OCI-LY3 (cell line): ENCODE results near the gene TRDMT1.

Source experiments
- H2AFZ ChIP-seq: fragments of 200-600, 300-600 bp; shearing (Covaris generic); 2 replicates; pipeline ENCODE4 v1.6.0; 2014; ENCODE audit warnings: antibody characterized with exemption, low read depth, low read length
- H3K27ac ChIP-seq: fragments of 200-600, 300-600 bp; sonication (generic); 2 replicates; pipeline ENCODE4 v1.5.1; 2014; ENCODE audit warnings: mild to moderate bottlenecking, low read length, moderate library complexity, mixed read lengths
- H3K27me3 ChIP-seq: fragments of 200-600, 300-600 bp; sonication (generic); 2 replicates; pipeline ENCODE4 v1.6.1; 2014; ENCODE audit warnings: low read depth, low read length, mixed read lengths
- H3K36me3 ChIP-seq: fragments of 200-600, 300-600 bp; sonication (generic); replicated peaks from 2 replicates; pipeline ENCODE3; 2014; ENCODE audit warnings: low read depth, low read length, mixed read lengths
- H3K4me1 ChIP-seq: fragments of 300-600, 200-600 bp; sonication (generic); 2 replicates; pipeline ENCODE4 v1.6.1; 2014; ENCODE audit warnings: low read length, mixed read lengths
- H3K4me2 ChIP-seq: fragments of 200-600, 300-600 bp; sonication (generic); 2 replicates; pipeline ENCODE4 v1.6.1; 2014; ENCODE audit warnings: low read length, mixed read lengths
- H3K4me3 ChIP-seq: fragments of 300-600, 200-600 bp; sonication (generic); 2 replicates; pipeline ENCODE4 v1.5.1; 2014; ENCODE audit warnings: antibody characterized with exemption, mild to moderate bottlenecking, low read length, moderate library complexity
- H3K79me2 ChIP-seq: fragments of 300-600, 200-600 bp; shearing (Covaris generic); 2 replicates; pipeline ENCODE4 v1.6.1; 2014; ENCODE audit warnings: mild to moderate bottlenecking, low read length, mixed read lengths
- H3K9ac ChIP-seq: fragments of 300-600, 200-600 bp; shearing (Covaris generic); 2 replicates; pipeline ENCODE4 v1.6.0; 2014; ENCODE audit warnings: mild to moderate bottlenecking, low read length, moderate library complexity
- H3K9me3 ChIP-seq: fragments of 200-600, 300-600 bp; shearing (Covaris generic); 2 replicates; pipeline ENCODE4 v1.6.1; 2014; ENCODE audit warnings: low read length, mixed read lengths; ENCODE audit not compliant: insufficient read depth
- H4K20me1 ChIP-seq: fragments of 200-600, 300-600 bp; sonication (generic); 2 replicates; pipeline ENCODE4 v1.6.1; 2016; ENCODE audit warnings: low read length, mixed read lengths; ENCODE audit not compliant: insufficient read depth
- CTCF ChIP-seq: fragments of 200-600, 300-600 bp; sonication (generic); IDR thresholded peaks from 2 replicates; pipeline ENCODE4 v1.5.1; 2014; ENCODE audit warnings: antibody characterized with exemption, low read length, low read depth
- EZH2phosphoT487 ChIP-seq: fragments of 200-600 bp; shearing (Covaris generic); IDR thresholded peaks from 2 replicates; pipeline ENCODE4 v1.6.1; 2018; ENCODE audit warnings: antibody characterized with exemption, mixed run types, low read depth

TRDMT1 gene

DNA sequence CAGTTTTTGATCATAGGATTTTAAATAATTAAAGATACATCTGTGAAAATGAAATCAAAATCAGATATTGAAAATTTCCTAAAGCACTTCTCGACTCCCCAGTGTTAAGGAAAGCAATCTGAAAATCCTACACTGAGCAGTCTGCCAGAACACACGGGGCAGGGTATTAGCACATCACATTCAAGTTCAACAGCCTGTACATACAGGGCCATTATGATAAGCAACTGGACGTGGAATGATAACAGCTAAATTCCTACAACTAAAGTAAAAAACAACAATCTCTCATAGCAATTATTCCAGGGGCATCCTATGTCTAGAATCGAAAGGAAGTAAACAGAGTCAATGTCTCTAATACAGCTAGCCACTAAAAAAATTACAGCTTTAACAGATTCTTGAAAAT, 31.7 kb downstream of the TRDMT1 start:
- Histone ChIP-seq H3K9ac (no peak overlapping the region), H3K36me3 (no peaks in the 10 kb centered on the region), H3K79me2 (no peaks in the 10 kb centered on the region), H3K4me3 (no peak overlapping the region), H3K4me2 (no peak overlapping the region), H3K27ac (no peak overlapping the region), H2AFZ (no peak overlapping the region), H4K20me1 (no peaks in the 10 kb centered on the region), H3K9me3 (no peaks in the 10 kb centered on the region), H3K27me3 (no peaks in the 10 kb centered on the region), H3K4me1 (no peaks in the 10 kb centered on the region)
- TF ChIP-seq EZH2phosphoT487 (no peak), CTCF (no peak)

DNA sequence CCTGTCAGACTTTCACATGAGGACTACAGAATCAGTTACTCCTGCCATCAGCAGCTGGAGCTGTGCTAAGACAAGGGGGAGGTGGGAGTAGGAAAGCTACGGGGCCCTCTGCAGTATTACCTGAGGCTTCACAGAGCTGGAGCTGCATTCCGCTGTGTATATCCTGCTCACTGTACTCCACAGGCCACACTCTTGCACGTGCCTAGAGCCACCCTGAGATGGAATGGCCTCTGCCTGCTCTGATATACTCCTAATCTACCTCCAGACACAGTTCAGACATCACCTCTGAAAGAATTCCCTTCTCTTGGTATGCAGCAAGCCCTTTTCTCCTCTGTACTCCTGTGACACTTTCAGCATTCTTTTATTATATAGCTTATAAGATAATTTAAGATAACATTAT, 34.8 kb downstream of the TRDMT1 start:
- no peak for TF ChIP-seq CTCF
- TF ChIP-seq EZH2phosphoT487, result no peak
- H3K9ac ChIP-seq, result no peak overlapping the region

DNA sequence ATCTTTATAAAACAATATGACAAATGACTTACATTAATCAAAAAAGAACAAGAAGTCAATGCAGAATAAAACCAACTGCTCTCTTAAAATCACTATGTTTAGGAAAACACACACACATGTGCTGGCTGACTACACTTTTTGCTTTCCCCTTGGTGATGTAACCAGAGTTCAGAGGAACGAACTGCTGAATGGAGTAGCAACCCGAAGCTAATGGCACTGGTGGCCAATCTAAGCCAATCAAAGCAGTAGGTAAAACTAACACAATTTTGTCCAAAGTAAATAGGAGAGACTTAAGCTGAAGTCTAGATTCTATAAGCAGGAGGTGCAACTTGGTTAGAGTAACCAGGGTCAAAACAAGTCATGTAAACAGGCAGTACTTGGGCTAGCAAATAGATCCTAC, 38.6 kb downstream of the TRDMT1 start:
- H3K4me2 ChIP-seq, result no peak overlapping the region
- no peaks in the 10 kb centered on the region for H3K36me3 ChIP-seq
- no peaks in the 10 kb centered on the region for H3K27me3 ChIP-seq
- H3K79me2 ChIP-seq, result no peaks in the 10 kb centered on the region
- H2AFZ ChIP-seq, result no peak overlapping the region
- no peak for TF ChIP-seq EZH2phosphoT487
- TF ChIP-seq CTCF, result no peak
- H3K27ac ChIP-seq, result no peak overlapping the region
- H3K9ac ChIP-seq, result no peak overlapping the region
- no peaks in the 10 kb centered on the region for H3K9me3 ChIP-seq
- H3K4me3 ChIP-seq, result no peak overlapping the region
- no peaks in the 10 kb centered on the region for H3K4me1 ChIP-seq
- no peaks in the 10 kb centered on the region for H4K20me1 ChIP-seq

More for the DNA sequence above, 34.8 kb downstream of the TRDMT1 start:
- no peak overlapping the region for H3K27ac ChIP-seq
- no peaks in the 10 kb centered on the region for H4K20me1 ChIP-seq
- H3K4me1 ChIP-seq, result no peaks in the 10 kb centered on the region
- H3K36me3 ChIP-seq, result no peaks in the 10 kb centered on the region
- H3K79me2 ChIP-seq, result no peaks in the 10 kb centered on the region
- H3K4me2 ChIP-seq, result no peak overlapping the region
- no peak overlapping the region for H3K4me3 ChIP-seq
- no peaks in the 10 kb centered on the region for H3K9me3 ChIP-seq
- H2AFZ ChIP-seq, result no peak overlapping the region
- no peaks in the 10 kb centered on the region for H3K27me3 ChIP-seq

DNA sequence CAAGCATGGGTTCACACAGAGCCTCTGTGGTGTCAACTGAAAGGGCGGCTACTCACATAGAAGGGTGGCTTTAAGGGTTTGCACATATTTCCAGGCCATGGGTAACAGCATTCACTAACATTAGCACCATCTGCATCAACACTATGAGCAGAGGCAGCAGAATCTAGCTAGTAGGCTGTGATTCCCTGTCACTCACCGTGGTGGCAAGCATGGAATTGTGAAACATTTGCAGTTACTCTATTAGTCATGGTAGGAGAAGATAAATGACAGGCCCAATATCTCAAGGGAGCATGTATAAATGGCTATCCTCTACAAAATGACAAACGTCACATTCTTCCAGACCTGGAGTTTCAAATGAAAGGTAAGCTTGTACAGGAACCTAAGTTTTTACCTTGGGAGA, 39.7 kb downstream of the TRDMT1 start:
- no peaks in the 10 kb centered on the region for H3K4me1 ChIP-seq
- no peaks in the 10 kb centered on the region for H4K20me1 ChIP-seq
- no peak overlapping the region for H3K4me3 ChIP-seq
- no peak for TF ChIP-seq EZH2phosphoT487
- TF ChIP-seq CTCF, result no peak
- H3K27me3 ChIP-seq, result no peaks in the 10 kb centered on the region
- H3K36me3 ChIP-seq, result no peaks in the 10 kb centered on the region
- no peak overlapping the region for H3K27ac ChIP-seq
- no peaks in the 10 kb centered on the region for H3K79me2 ChIP-seq
- no peaks in the 10 kb centered on the region for H3K9me3 ChIP-seq
- H2AFZ ChIP-seq, result no peak overlapping the region
- H3K9ac ChIP-seq, result no peak overlapping the region
- no peak overlapping the region for H3K4me2 ChIP-seq
